ENCODE measurements around the gene ZMYM2. TPM values are rescaled to one million over a fixed set of nuclear protein-coding genes. Genes with fewer than 3 reads are reported as not detected.

ZMYM2 gene
- total RNA-seq, 6 experiments from 2014 or later: 17.1 to 35.2 (median 25.9) TPM

- Histone ChIP-seq H3K27ac (no peak overlapping the region), H3K4me3 (no peak overlapping the region), H3K36me3 (peaks cover 0 to 15% (median 0%) of the 10 kb centered on the region in 4 donors), H3K4me1 (no peaks in the 10 kb centered on the region), H3K27me3 (no peaks in the 10 kb centered on the region), H3K9me3 (no peaks in the 10 kb centered on the region)
- DNase-seq (no peak), ATAC-seq (no peak)
- intact Hi-C loops (cut with DNase I): no loop called here
- WGBS (ENCODE audit: insufficient coverage, low coverage, low lambda C conversion rate, missing lambda C conversion rate): 76% methylated on average over 6 of the region's 6 CpGs
- TF ChIP-seq POLR2A (IDR thresholded peaks at IDR 0.05) (no peak), CTCF (IDR thresholded peaks at IDR 0.05) (no peak)
These were observed 92.8 kb downstream of the ZMYM2 start for GRCh38 chr13:20051366-20051765.

- Histone ChIP-seq H3K4me3 (no peak overlapping the region), H3K27ac (no peak overlapping the region), H3K36me3 (peaks cover 0 to 15% (median 0%) of the 10 kb centered on the region in 4 donors), H3K4me1 (no peaks in the 10 kb centered on the region), H3K27me3 (no peaks in the 10 kb centered on the region), H3K9me3 (no peaks in the 10 kb centered on the region)
- 75% methylated on average over 2 of the region's 3 CpGs for WGBS (ENCODE audit: insufficient coverage, low coverage, low lambda C conversion rate, missing lambda C conversion rate)
- ATAC-seq (no peak), DNase-seq (no peak)
- TF ChIP-seq CTCF (IDR thresholded peaks at IDR 0.05) (no peak), POLR2A (IDR thresholded peaks at IDR 0.05) (no peak)
- intact Hi-C loops (cut with DNase I): no loop called here
These were observed 94.5 kb downstream of the ZMYM2 start for GRCh38 chr13:20053016-20053415.

DNA sequence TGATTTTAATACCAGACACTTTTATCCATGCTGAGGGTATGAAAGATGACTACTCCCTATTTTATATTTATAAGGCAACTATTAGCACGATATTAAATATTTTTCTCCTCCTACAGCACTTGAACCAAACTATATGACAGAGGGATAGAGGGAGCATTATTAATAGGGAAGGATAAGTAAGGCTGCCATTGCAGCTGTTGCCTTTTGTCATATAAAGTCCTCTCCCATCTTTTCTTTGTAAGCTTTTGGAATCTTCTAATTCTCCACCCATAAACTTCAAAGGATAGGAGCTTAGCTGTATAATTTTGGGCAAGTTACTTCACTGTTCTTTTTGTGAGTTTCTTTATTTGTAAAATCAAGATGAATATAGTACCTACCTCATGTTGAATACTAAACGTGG lies 95.4 kb downstream of the ZMYM2 start:
- peaks cover 0 to 24% (median 2%) of the 10 kb centered on the region in 4 donors for H3K36me3 ChIP-seq
- intact Hi-C loops (cut with DNase I): no loop called here

DNA sequence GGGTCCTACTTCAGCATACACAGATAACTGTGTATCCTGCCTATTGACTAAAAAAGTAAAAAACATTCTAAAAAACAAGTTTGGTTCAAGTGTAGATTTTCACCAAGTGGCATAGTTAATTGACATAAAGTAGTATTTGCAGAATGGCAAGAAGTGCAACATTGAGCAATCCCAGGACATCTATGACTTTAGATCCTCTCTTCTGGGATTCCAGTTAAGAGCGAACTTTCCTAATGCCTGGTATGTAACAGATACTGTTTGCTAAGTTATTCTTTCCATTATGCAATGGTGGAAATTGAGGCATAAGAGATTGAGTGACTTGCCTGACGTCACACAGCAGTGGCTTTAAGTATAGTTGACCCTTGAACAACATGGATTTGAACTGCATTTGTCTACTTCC lies 96.1 kb downstream of the ZMYM2 start:
- peaks cover 0 to 29% (median 4%) of the 10 kb centered on the region in 4 donors for H3K36me3 ChIP-seq
- no peaks in the 10 kb centered on the region for H3K4me1 ChIP-seq
- no peaks in the 10 kb centered on the region for H3K27me3 ChIP-seq
- TF ChIP-seq POLR2A (IDR thresholded peaks at IDR 0.05): no peak
- TF ChIP-seq CTCF (IDR thresholded peaks at IDR 0.05): no peak
- intact Hi-C loops (cut with DNase I): no loop called here
- no peak overlapping the region for H3K4me3 ChIP-seq
- no peak overlapping the region for H3K27ac ChIP-seq
- DNase-seq (no peak), ATAC-seq (peak in 1 of 4 donors; percentile 19)
- 81% methylated on average over 2 of the region's 2 CpGs for WGBS (ENCODE audit: insufficient coverage, low coverage, low lambda C conversion rate, missing lambda C conversion rate)
- H3K9me3 ChIP-seq: no peaks in the 10 kb centered on the region

More for the DNA sequence above, 95.4 kb downstream of the ZMYM2 start:
- Histone ChIP-seq H3K27me3 (no peaks in the 10 kb centered on the region), H3K27ac (no peak overlapping the region), H3K4me3 (no peak overlapping the region), H3K9me3 (no peaks in the 10 kb centered on the region), H3K4me1 (no peaks in the 10 kb centered on the region)
- TF ChIP-seq CTCF (IDR thresholded peaks at IDR 0.05): no peak
- WGBS (ENCODE audit: insufficient coverage, low coverage, low lambda C conversion rate, missing lambda C conversion rate): 88% methylated on average over 2 of the region's 2 CpGs
- DNase-seq (no peak), ATAC-seq (no peak)

- no peak for ATAC-seq
- TF ChIP-seq CTCF (IDR thresholded peaks at IDR 0.05): no peak
- DNase-seq: no peak
- no peak overlapping the region for H3K27ac ChIP-seq
- intact Hi-C loops (cut with DNase I): no loop called here
- H3K4me3 ChIP-seq: no peak overlapping the region
- WGBS (ENCODE audit: insufficient coverage, low coverage, low lambda C conversion rate, missing lambda C conversion rate): 95% methylated on average over 7 of the region's 7 CpGs
- H3K27me3 ChIP-seq: no peaks in the 10 kb centered on the region
- no peaks in the 10 kb centered on the region for H3K9me3 ChIP-seq
- peaks cover 0 to 49% (median 16%) of the 10 kb centered on the region in 4 donors for H3K36me3 ChIP-seq
- H3K4me1 ChIP-seq: no peaks in the 10 kb centered on the region
These were observed 98.7 kb downstream of the ZMYM2 start for GRCh38 chr13:20057214-20057613.
